Epithelial cell of umbilical artery (primary cell): ENCODE measurements around the gene SNRK. TPM values are rescaled to one million over a fixed set of nuclear protein-coding genes. Genes with fewer than 3 reads are reported as not detected.

Experiments used
- total RNA-seq: library from RNA; depleted of rRNA; stranded (reverse); fragments of >200 nt; gene quantifications from 2 replicates; pipeline ENCODE4 v1.2.3, GENCODE V29; 2014

SNRK gene, protein sequence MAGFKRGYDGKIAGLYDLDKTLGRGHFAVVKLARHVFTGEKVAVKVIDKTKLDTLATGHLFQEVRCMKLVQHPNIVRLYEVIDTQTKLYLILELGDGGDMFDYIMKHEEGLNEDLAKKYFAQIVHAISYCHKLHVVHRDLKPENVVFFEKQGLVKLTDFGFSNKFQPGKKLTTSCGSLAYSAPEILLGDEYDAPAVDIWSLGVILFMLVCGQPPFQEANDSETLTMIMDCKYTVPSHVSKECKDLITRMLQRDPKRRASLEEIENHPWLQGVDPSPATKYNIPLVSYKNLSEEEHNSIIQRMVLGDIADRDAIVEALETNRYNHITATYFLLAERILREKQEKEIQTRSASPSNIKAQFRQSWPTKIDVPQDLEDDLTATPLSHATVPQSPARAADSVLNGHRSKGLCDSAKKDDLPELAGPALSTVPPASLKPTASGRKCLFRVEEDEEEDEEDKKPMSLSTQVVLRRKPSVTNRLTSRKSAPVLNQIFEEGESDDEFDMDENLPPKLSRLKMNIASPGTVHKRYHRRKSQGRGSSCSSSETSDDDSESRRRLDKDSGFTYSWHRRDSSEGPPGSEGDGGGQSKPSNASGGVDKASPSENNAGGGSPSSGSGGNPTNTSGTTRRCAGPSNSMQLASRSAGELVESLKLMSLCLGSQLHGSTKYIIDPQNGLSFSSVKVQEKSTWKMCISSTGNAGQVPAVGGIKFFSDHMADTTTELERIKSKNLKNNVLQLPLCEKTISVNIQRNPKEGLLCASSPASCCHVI
- 139 and 207 TPM in 2 replicates for total RNA-seq

DNA sequence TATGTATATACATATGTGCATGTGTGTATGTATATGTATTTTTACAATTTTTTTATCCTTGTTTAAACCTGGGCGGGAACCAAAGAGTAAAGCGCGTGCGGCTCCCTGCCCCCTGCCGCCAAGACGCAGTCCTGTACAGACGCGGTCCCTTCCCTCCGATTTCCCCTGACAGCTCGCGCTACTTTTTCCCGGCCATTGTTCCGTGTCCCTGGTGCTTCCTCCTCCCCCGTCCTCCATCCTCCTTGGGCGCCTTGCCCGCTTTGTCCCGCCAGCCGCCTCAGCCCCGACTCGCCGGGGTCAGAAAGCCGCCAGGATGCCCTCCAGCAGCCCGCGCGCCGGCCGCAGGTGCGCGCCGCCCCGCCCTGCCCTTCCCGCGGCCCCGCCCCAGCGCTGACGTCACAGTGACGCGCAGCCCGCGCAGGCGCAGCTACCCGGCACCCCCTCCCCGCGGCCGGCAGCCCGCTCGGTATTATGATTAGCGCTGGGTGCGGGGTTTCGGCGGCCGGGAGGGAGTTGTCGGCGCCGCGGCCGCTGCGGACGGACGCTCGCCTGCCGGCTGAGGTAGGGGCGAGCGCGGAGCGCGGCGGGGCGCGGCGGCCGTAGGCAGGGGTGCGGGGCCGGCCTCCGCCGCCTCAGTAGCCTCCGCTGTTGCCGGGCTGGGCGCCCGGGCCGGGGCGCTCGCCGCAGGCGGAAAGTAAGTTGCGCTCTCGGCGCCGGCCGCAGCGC is at the start of gene SNRK:
TSS of gene SNRK (plus strand) at position 426 of the 726 bp plus-strand sequence. CDS start 16,664 bp downstream, outside the sequence.

Other genes with a start within 250 kb of the SNRK start
- 5.2 and 6.1 TPM in 2 replicates for gene POMGNT2, start 180.5 kb upstream of the SNRK start, total RNA-seq